Measurements from ENCODE around the gene SLC2A9.

GRCh38 chr4:9926586-9926985 is 94.7 kb downstream of the SLC2A9 start:
- TF ChIP-seq, protein P1, sequence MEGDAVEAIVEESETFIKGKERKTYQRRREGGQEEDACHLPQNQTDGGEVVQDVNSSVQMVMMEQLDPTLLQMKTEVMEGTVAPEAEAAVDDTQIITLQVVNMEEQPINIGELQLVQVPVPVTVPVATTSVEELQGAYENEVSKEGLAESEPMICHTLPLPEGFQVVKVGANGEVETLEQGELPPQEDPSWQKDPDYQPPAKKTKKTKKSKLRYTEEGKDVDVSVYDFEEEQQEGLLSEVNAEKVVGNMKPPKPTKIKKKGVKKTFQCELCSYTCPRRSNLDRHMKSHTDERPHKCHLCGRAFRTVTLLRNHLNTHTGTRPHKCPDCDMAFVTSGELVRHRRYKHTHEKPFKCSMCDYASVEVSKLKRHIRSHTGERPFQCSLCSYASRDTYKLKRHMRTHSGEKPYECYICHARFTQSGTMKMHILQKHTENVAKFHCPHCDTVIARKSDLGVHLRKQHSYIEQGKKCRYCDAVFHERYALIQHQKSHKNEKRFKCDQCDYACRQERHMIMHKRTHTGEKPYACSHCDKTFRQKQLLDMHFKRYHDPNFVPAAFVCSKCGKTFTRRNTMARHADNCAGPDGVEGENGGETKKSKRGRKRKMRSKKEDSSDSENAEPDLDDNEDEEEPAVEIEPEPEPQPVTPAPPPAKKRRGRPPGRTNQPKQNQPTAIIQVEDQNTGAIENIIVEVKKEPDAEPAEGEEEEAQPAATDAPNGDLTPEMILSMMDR (IDR thresholded peaks at IDR 0.05): no peak
- TF ChIP-seq POLR2A (IDR thresholded peaks at IDR 0.05) (no peak), POLR2AphosphoS5 (IDR thresholded peaks at IDR 0.05) (no peak)
